Neural cell (in vitro differentiated cells): ENCODE results near the gene EIF4G3. TPM values are rescaled to one million over a fixed set of nuclear protein-coding genes. Genes with fewer than 3 reads are reported as not detected.

Experiments
- H2AFZ ChIP-seq: fragments of 200-600, 300-800 bp; sonication (generic), shearing (Covaris generic); 2 replicates; pipeline ENCODE4 v1.6.0; 2014; ENCODE audit warnings: low read depth, mild to moderate bottlenecking, antibody characterized with exemption, low read length, moderate library complexity
- H3F3A ChIP-seq: fragments of 200-600 bp; shearing (Covaris generic); 2 replicates; pipeline ENCODE4 v1.6.1; 2016; ENCODE audit warnings: mild to moderate bottlenecking, moderate library complexity, mixed read lengths, antibody characterized with exemption, low read length; ENCODE audit not compliant: insufficient read depth, poor library complexity, severe bottlenecking
- H3K27ac ChIP-seq: fragments of 200-600, 300-800 bp; sonication (generic), shearing (Covaris generic); 2 replicates; pipeline ENCODE4 v1.5.1; 2014; ENCODE audit warnings: mild to moderate bottlenecking, low read length, moderate library complexity
- H3K27me3 ChIP-seq: fragments of 300-800, 200-600 bp; sonication (generic), shearing (Covaris generic); 2 replicates; pipeline ENCODE4 v1.6.0; 2014; ENCODE audit warnings: mild to moderate bottlenecking, low read depth, low read length, moderate library complexity; ENCODE audit not compliant: insufficient read depth
- H3K36me3 ChIP-seq: fragments of 300-800, 200-600 bp; sonication (generic), shearing (Covaris generic); 2 replicates; pipeline ENCODE4 v1.5.1; 2014; ENCODE audit warnings: mild to moderate bottlenecking, antibody characterized with exemption, low read length, moderate library complexity; ENCODE audit not compliant: insufficient read depth
- H3K4me2 ChIP-seq: fragments of 300-800, 200-600 bp; sonication (generic), shearing (Covaris generic); 2 replicates; pipeline ENCODE4 v1.6.0; 2014; ENCODE audit warnings: mild to moderate bottlenecking, low read length
- H3K4me3 ChIP-seq: fragments of 300-800, 200-600 bp; sonication (generic), shearing (Covaris generic); 2 replicates; pipeline ENCODE4 v1.5.1; 2014; ENCODE audit warnings: mild to moderate bottlenecking, low read length, moderate library complexity
- H3K79me2 ChIP-seq: fragments of 200-600 bp; shearing (Covaris generic); replicated peaks from 2 replicates; pipeline ENCODE4 v1.6.0; 2014; ENCODE audit warnings: mild to moderate bottlenecking, low read length, moderate library complexity; ENCODE audit not compliant: insufficient read depth
- H3K9ac ChIP-seq: fragments of 300-800, 200-600 bp; sonication (generic), shearing (Covaris generic); 2 replicates; pipeline ENCODE4 v1.6.1; 2016; ENCODE audit warnings: mild to moderate bottlenecking, low read length, mixed read lengths
- H3K9me2 ChIP-seq: fragments of 200-600 bp; shearing (Covaris generic); 2 replicates; pipeline ENCODE4 v1.6.1; 2016; ENCODE audit warnings: mild to moderate bottlenecking, low read length, mixed read lengths; ENCODE audit not compliant: insufficient read depth
- H3K9me3 ChIP-seq: fragments of 200-600, 300-800 bp; sonication (generic), shearing (Covaris generic); 2 replicates; pipeline ENCODE4 v1.6.1; 2016; ENCODE audit warnings: mild to moderate bottlenecking, mixed run types, low read length, moderate library complexity, mixed read lengths
- H4K20me1 ChIP-seq: fragments of 200-600 bp; shearing (Covaris generic); 2 replicates; pipeline ENCODE4 v1.6.1; 2016; ENCODE audit warnings: mild to moderate bottlenecking, mixed run types; ENCODE audit not compliant: insufficient read depth
- CTCF ChIP-seq: fragments of 450-650 bp; IDR thresholded peaks from 2 replicates; pipeline ENCODE4 v1.5.1; 2014; ENCODE audit warnings: antibody characterized with exemption, mild to moderate bottlenecking, moderate library complexity; ENCODE audit not compliant: poor library complexity, severe bottlenecking
- EP300 ChIP-seq: fragments of 450-650 bp; conservative IDR thresholded peaks from 2 replicates; pipeline ENCODE4 v1.6.1; 2014; ENCODE audit warnings: antibody characterized with exemption, mild to moderate bottlenecking, moderate library complexity; ENCODE audit not compliant: poor library complexity, severe bottlenecking
- EZH2 ChIP-seq: fragments of 200-600, 300-800 bp; shearing (Covaris generic), sonication (generic); IDR thresholded peaks from 2 replicates; pipeline ENCODE4 v1.6.1; 2014; ENCODE audit warnings: antibody characterized with exemption, low read length, borderline replicate concordance, mild to moderate bottlenecking; ENCODE audit not compliant: insufficient read depth, poor library complexity, severe bottlenecking
- MXI1 ChIP-seq: fragments of 450-650 bp; conservative IDR thresholded peaks from 2 replicates; pipeline ENCODE4 v1.6.1; 2014; ENCODE audit warnings: antibody characterized with exemption, mild to moderate bottlenecking; ENCODE audit not compliant: poor library complexity, severe bottlenecking
- POLR2AphosphoS5 ChIP-seq: IDR thresholded peaks from 2 replicates; pipeline ENCODE4 v1.6.1; 2012
- RAD21 ChIP-seq: fragments of 450-650 bp; conservative IDR thresholded peaks from 2 replicates; pipeline ENCODE4 v1.6.1; 2014; ENCODE audit warnings: antibody characterized with exemption, mild to moderate bottlenecking, moderate library complexity
- REST ChIP-seq: IDR thresholded peaks from 2 replicates; pipeline ENCODE4 v1.6.1; 2012; ENCODE audit warnings: borderline replicate concordance
- SMC3 ChIP-seq: fragments of 450-650 bp; conservative IDR thresholded peaks from 2 replicates; pipeline ENCODE4 v1.6.1; 2014; ENCODE audit warnings: antibody characterized with exemption, mild to moderate bottlenecking, moderate library complexity; ENCODE audit not compliant: poor library complexity
- TAF1 ChIP-seq: IDR thresholded peaks from 2 replicates; pipeline ENCODE4 v1.6.1; 2012; ENCODE audit warnings: low read depth
- polyA plus RNA-seq: library from polyadenylated mRNA; depleted of rRNA; stranded (reverse); fragments of >200 nt; gene quantifications from 2 replicates; pipeline ENCODE4 v1.2.3, GENCODE V29; 2014

Gene EIF4G3
- polyA plus RNA-seq, 1 donor from 2014 or later: 56.9 TPM

GRCh38 chr1:20987831-20988825 is 188.6 kb downstream of the EIF4G3 start:
- Histone ChIP-seq H3K4me3 (no peak overlapping the region), H3K9ac (no peak overlapping the region), H3K9me2 (no peaks in the 10 kb centered on the region), H3K9me3 (no peaks in the 10 kb centered on the region), H3F3A (no peaks in the 10 kb centered on the region), H3K4me2 (no peak overlapping the region), H3K27me3 (no peaks in the 10 kb centered on the region), H4K20me1 (no peaks in the 10 kb centered on the region), H3K79me2 (peaks cover 8% of the 10 kb centered on the region), H3K27ac (no peak overlapping the region), H2AFZ (no peak overlapping the region), H3K36me3 (no peaks in the 10 kb centered on the region)
- no peak for TF ChIP-seq POLR2AphosphoS5
- no peak for TF ChIP-seq EP300
- no peak for TF ChIP-seq RAD21
- no peak for TF ChIP-seq CTCF
- TF ChIP-seq MXI1: no peak
- TF ChIP-seq REST: no peak
- no peak for TF ChIP-seq TAF1
- no peak for TF ChIP-seq SMC3
- no peak for TF ChIP-seq EZH2

- Histone ChIP-seq H3K9ac (no peak overlapping the region), H3F3A (no peaks in the 10 kb centered on the region), H3K79me2 (peaks cover 7% of the 10 kb centered on the region), H3K4me3 (no peak overlapping the region), H3K4me2 (no peak overlapping the region), H3K27me3 (no peaks in the 10 kb centered on the region), H3K9me2 (no peaks in the 10 kb centered on the region), H4K20me1 (no peaks in the 10 kb centered on the region), H3K36me3 (no peaks in the 10 kb centered on the region), H3K9me3 (no peaks in the 10 kb centered on the region), H2AFZ (no peak overlapping the region), H3K27ac (no peak overlapping the region)
- TF ChIP-seq EP300: no peak
- TF ChIP-seq EZH2: no peak
- no peak for TF ChIP-seq REST
- no peak for TF ChIP-seq POLR2AphosphoS5
- no peak for TF ChIP-seq RAD21
Observed at GRCh38 chr1:20983297-20983889, 193.3 kb downstream of the EIF4G3 start.
